GM10248 (cell line): ENCODE results near the gene ASMTL.
"Not testable (repeated sequence)": the region's sequence is repeated elsewhere in the genome, so short reads cannot be mapped to it uniquely, and the experiment has no call there.

Experiments
- CTCF ChIA-PET: fragments of 300-600 bp; sonication (Branson Sonifier 250); formaldehyde crosslinking; extraction: SDS; loops from one replicate; lab custom pipeline; 2021; ENCODE audit warnings: antibody characterized with exemption; lab: Yijun Ruan, JAX
- POLR2A ChIA-PET: fragments of 350-650 bp; sonication (Branson Sonifier 250); formaldehyde crosslinking; extraction: SDS; loops from one replicate; lab custom pipeline; 2020; ENCODE audit warnings: antibody characterized with exemption; lab: Yijun Ruan, JAX
- DNase-seq: peaks from one replicate; pipeline ENCODE4 v3.0.0; 2012; ENCODE audit errors: extremely low spot score
- TF ChIP-seq, protein P1 (sequence below): IDR thresholded peaks from 2 replicates; pipeline ENCODE4 v1.5.1; 2012; ENCODE audit warnings: mild to moderate bottlenecking, low read depth; ENCODE audit errors: extremely low read depth, missing control alignments, control extremely low read depth

The ASMTL gene

GRCh38 chrX:1475481-1475880 lies 22.8 kb upstream of the ASMTL start:
- ChIA-PET CTCF (no interaction called here), POLR2A (no interaction called here)
- TF ChIP-seq, protein P1, sequence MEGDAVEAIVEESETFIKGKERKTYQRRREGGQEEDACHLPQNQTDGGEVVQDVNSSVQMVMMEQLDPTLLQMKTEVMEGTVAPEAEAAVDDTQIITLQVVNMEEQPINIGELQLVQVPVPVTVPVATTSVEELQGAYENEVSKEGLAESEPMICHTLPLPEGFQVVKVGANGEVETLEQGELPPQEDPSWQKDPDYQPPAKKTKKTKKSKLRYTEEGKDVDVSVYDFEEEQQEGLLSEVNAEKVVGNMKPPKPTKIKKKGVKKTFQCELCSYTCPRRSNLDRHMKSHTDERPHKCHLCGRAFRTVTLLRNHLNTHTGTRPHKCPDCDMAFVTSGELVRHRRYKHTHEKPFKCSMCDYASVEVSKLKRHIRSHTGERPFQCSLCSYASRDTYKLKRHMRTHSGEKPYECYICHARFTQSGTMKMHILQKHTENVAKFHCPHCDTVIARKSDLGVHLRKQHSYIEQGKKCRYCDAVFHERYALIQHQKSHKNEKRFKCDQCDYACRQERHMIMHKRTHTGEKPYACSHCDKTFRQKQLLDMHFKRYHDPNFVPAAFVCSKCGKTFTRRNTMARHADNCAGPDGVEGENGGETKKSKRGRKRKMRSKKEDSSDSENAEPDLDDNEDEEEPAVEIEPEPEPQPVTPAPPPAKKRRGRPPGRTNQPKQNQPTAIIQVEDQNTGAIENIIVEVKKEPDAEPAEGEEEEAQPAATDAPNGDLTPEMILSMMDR, result no peak
- DNase-seq, result no peak

DNA sequence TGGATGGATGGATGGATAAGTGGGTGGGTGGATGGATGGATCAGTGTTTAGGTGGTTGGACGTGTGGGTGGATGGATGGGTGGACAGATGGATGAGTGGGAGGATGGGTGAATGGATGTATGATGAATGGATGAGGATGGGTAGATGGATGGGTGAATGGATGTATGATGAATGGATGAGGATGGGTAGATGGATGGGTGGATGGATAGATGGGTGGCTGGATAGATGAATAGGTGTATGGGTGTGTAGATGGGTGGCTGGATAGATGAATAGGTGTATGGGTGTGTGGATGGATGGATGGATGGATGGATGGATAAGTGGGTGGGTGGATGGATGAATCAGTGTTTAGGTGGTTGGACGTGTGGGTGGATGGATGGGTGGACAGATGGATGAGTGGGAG lies 21.9 kb upstream of the ASMTL start:
- DNase-seq, CTCF ChIA-PET: not testable (repeated sequence)

GRCh38 chrX:1472975-1473374 lies 20.3 kb upstream of the ASMTL start:
- DNase-seq, result no peak
- ChIA-PET CTCF (no interaction called here), POLR2A (no interaction called here)
- TF ChIP-seq, protein P1, result no peak

More for the DNA sequence above, 21.9 kb upstream of the ASMTL start:
- POLR2A ChIA-PET, result not testable (repeated sequence)

- peak; percentile 56 for DNase-seq
These were observed 15.6 kb upstream of the ASMTL start for GRCh38 chrX:1468250-1468772.

DNA sequence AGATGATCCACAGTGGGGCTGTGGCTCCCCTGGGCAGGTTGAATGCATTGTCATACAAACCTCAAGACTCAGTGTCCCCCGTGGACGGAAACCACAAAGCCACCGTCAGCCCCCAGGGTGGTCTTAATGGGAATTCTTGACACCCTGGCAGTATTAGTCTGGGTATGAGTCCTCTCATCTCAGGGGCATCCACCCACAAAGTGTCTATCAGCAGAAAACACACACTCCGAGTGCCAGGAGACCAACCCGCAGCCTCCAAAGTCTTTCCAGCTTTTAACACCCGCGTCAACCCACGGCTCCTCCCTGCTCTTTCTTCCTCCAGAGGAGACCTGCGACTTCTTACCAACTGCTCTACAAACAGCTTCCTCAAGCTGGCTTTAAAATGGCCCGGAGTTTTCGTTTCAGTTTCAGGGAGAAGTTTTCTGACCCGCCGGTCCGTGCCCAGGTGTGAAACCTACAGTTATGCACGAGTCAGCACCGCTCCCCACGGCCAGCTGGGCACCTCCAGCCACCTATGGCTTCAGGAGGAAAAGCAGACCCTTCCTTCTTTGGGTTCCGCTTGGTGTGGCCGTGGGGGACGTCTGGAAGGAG lies 14.4 kb upstream of the ASMTL start:
- POLR2A ChIA-PET, result no interaction called here
- CTCF ChIA-PET, result no interaction called here
- peak; percentile 68 for DNase-seq
- TF ChIP-seq, protein P1, result no peak

More at GRCh38 chrX:1468250-1468772, 15.6 kb upstream of the ASMTL start:
- ChIA-PET POLR2A (no interaction called here), CTCF (no interaction called here)
- TF ChIP-seq, protein P1, result peak; percentile 51

GRCh38 chrX:1466232-1466661 lies 13.5 kb upstream of the ASMTL start:
- DNase-seq, result no peak
- POLR2A ChIA-PET, result no interaction called here
- CTCF ChIA-PET, result no interaction called here
- TF ChIP-seq, protein P1, result no peak

- no peak for DNase-seq
- CTCF ChIA-PET, result no interaction called here
- TF ChIP-seq, protein P1, result no peak
- POLR2A ChIA-PET, result no interaction called here
These were observed 12.8 kb upstream of the ASMTL start for GRCh38 chrX:1465286-1466231.
